ENCODE measurements around the gene NXPE1.

NXPE1 gene

DNA sequence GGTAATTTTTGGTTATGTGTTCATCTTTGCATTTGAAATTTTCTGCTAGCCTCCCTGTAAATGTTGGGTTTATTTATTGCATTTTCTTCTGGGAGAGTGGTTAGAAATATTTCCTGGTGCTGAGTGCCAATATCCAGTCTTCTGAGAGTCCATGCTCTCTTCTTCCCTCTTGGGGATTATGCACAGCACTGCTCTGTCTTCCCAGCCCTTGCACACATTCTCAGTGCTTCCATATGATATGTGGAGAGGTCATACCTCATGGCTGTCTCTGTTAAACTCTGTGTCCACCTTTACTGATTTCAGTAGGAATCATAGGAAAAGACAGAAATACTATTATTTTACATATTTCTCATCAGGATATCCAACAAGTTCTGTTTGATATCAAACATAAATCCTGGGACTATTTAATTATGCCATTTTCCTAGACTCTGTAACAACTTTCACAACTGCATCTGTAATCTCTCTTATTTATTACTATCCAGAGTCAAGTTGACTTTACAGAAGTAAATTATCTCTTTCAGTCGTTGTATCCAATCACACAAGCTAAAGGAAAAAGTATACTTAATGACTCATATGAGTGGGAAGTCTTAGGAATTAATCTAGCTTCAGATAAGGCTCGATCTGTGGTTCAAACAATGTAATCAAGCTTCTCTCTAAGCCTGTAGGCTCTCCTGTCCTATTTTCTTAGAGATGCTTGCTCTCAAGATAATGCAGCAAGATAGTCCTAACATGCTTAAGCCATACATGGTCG lies 2.7 kb upstream of the NXPE1 start:
- DNase-seq, result no peak

DNA sequence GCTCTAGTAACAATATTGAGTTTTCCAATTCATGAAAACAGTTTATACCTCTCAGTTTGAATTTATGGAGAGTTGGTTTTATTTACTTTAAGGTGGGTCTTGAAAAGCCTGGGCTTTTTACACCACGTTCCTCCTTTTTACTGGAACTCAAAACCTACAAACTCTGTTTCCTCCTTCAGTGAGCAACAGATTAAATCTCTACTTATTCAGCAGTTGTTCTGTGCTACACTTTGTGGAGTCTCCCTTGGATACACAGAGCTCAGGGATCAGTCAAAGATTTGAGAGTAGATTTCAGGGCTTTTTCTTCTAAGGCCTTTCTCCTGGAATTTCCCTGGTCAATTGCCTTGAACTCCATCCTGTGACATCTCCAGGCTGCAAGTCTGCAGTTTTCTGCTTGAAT lies 3.5 kb downstream of the NXPE1 start:
- DNase-seq, result no peak

DNA sequence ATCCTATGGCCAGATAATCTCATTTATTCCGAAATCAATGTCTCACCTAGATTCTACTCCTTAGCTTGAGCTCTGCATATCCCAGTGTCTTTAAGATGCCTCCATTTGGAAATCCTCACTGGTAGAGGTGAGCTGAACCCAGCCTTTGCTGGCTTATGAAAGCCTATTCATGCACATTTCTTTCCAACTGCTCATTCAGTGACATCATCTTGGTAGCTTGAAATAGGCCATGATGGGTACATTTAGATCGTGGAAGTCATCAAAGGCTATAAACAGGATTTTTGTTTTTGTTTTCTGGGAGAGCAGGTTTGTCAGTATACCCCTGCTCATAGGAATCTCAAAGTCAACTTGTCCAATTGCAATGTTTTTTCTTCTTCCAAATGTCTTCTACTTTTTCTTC lies 6.0 kb downstream of the NXPE1 start:
- no peak for DNase-seq

DNA sequence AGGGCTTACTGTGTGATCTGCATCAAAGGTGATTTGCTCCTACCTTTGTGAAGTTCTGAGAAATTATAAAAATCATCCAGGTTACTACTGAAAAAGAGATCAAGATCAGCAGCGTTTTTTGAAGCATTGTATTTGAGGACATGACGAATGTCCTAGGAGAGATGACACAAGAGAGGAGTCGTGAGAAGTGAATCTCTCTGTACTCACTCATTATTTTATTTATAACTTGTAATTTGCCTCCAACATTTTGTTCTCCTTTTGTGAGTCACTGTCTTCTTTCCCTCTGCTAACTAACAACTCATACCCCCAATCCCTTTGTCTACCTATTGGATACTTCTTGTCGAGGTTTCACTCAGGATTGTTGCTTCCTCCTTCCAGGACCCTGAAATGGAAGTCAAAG lies 8.6 kb downstream of the NXPE1 start:
- DNase-seq, result no peak

DNA sequence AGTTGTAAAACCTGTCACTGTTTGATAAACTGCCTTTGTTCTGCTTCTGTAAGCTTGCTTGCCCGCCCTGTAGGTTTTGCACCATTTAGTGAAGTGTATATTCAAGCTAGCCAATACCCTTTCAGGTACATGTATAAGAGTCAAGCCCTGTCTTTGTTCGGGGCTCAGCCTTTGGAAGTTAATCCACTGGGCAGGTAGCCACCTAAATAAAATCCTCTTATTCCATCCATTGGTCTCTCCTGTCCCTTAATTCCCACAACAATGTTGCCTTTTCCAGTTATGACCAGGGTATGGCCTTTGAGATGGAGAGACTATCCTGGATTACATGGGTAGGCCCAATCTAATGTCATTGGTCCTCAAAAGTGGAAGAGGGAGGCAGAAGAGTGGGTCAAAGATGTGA lies 34.0 kb downstream of the NXPE1 start:
- no peak for DNase-seq

DNA sequence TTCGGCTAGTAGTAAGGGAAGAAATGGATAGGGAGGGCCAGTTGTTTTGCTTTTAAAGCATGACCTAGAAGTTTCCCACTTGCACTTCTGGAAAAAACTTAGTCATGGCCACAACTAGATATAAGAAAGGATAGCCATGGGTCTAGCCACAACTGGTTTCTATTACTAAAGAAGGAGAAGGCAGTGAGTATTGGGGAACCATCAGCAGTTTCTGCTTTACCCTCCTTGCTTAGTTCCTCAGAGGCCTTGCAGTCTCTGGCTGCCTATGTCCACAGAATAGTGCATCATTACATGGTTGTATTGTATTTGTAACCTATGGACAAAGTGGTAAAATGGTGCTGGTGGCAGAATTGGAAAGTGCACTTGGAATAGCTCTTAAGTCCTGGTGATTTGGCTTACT lies 35.6 kb downstream of the NXPE1 start:
- no peak for DNase-seq

DNA sequence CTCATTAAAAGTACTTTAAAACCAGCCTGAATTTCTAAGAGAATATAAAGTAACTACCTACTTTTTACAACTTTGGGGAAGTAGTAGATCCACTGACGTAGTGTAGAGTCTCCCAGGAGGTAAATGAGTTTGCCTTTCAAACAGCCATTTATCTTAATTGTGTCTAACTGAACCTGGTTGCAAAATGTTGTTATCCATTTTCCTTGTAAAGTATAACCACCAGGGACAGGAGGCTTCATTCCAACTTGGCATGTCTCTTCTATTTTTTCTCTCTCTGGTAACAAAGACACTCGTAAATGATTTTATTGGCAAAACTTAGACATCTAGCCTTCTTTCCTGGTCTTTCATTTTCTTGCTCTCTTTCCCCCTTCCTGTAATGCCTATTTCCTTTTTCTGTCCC lies 36.9 kb downstream of the NXPE1 start:
- DNase-seq, result no peak

DNA sequence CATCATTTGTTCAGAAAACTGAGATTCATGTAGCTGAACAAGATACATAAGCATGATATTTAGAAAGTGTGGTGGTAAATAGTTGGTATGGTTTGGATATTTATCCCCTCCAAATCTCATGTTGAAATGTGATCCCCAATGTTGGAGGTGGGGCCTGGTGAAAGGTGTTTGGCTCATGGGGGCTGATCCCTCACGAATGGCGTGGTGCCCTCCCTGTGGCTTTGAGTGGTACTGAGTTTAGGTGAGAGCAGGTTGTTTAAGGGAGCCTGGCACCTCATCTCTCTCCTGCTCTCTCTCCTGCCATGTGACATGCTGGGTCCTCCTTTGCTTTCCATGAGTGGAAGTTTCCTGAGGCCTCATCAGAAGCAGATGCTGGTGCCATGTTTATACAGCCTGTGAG lies 48.1 kb downstream of the NXPE1 start:
- DNase-seq, result no peak

DNA sequence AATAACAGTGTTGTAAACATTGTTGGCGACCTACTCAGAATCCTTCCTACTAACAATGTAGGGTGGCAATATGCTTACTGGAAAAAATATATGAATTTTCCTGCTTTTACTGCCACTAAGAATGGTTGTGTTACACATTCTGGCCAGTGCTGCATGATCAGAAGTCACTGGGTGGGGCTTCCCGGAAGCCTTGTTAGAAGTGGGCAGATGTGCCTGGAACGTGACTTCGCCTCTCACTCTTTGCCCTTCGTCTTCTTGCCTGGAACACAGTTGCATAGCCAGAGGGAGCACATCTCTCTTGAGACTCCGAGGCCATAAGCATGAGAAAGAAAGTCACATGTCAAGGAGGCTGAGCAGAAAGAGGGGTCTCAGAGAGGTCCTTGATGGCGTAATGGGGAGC lies 48.6 kb downstream of the NXPE1 start:
- no peak for DNase-seq

DNA sequence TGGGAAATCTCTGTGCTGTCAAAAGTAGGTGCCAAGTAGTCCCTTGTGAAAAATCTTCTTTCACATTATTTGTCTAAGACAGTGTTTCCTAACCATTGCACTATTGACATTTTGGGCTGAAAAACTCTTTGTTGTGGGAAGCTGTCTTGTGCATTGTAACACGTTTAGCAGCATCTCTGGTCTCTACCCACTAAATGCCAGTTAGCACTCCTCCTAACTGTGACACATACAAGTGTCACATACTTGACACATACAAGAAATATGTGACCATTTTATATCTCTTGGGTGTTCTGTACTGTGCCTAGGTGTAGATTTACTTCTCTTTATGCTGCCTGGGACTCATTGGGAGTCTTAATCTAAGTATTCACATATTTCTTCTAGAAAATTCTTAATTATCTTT lies 57.8 kb downstream of the NXPE1 start:
- no peak for DNase-seq

DNA sequence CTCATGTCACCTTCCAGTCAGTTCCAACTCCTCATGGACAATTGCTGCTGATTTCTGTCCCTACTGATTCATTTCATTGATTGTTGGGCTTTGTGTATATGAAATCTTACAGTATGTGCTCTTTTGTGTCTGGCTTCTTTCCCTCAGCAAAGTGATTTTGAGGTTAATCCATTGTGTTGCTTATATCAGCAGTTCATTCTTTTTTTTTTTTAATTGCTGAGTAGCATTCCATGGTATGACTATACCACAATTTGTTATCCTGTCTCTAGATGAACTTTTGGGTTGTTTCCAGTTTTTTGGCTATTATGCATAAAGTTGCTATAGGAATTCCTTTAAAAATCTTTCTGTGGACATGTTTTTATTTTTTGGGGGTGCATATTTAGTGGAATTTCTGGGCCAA lies 59.9 kb downstream of the NXPE1 start:
- DNase-seq, result no peak

DNA sequence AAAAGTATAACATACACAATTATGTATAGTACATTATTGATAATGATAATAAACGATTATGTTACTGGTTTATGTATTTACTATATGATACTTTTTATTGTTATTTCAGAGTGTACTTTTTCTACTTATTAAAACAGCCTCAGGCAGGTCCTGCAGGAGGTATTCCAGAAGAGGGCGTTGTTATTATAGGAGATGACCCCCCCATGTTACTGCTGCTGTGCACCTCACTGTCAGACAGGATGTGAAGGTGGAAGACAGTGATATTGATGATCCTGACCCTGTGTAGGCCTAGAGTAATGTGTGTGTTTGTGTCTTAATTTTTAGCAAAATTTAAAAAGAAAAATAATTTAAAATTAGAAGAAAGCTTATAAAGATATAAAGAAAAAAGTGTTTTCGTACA lies 62.8 kb downstream of the NXPE1 start:
- DNase-seq, result no peak

DNA sequence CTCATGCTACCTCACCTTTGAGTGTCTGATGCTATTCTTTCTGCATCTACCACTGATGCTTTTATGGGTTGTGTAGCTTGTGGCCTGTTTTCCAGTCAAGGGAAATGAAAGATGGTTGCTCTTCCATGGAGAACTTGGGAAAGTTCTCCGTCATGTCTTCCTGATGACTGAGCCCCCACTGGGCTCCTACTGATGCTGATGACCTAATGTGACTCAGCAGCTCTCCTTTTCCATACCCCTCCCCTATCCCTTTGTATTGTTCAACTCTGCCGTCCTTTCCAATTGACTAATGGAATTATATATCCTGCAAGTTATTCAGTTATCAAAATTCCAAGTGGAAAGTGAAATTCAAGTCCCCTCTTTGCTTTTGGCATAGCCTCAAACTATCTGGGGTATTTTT lies 75.8 kb downstream of the NXPE1 start:
- no peak for DNase-seq

DNA sequence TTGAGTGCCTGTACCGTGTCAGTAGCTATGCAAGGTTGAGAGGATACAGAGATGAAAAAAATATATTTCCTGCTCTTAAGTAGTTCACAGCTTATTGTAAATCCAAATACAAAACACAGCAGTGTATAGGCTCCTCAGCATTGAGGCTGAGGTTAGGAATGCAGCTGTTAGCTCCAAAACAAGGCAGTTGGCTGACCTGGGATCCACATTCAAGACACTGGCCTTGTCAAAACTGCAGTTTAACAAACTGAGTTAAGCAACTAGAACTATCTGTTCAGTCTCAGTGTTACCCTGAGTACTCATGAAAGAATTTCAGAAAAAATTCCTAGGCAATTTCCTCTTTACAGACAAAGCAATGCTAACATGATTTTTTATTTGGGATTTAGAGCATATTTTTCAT lies 77.6 kb downstream of the NXPE1 start:
- no peak for DNase-seq

DNA sequence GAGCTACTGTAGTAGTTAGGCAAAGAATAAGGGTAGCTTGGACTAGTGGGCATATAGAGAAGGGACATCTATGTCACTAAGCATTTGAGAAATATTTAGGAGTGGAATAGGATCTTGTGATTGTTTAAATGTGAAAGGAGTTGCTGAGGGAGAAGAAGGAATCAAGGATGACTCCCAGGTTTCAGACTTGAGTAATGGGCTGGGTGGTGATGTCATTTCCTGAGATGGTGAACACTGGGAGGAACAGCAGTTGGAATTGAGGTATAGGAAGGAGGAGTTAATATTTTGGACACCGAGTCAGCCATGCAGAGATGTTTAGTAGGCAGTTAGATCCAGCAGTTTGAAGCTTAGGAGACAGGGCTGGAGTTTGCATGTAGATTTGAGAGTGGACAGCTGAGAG lies 80.3 kb downstream of the NXPE1 start:
- no peak for DNase-seq

DNA sequence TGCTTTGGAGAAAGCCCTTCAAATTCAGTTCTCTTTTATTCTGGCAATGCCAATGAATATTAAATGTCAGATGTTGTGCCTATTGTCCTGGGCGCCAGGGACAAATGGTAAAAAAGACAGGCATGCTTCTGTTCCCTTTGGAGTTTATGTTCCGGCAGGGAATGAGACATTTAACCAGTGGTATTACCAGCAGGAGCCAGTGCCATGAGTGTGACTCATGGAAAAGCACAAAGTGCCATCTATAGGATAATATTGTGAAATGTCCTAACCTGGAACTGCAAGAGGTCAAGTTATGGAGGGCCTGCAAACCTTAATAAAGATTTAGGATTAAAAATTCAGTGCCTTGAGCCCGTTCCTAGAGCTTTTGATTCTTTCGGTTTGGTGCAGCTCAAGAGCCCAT lies 80.9 kb downstream of the NXPE1 start:
- DNase-seq, result no peak

DNA sequence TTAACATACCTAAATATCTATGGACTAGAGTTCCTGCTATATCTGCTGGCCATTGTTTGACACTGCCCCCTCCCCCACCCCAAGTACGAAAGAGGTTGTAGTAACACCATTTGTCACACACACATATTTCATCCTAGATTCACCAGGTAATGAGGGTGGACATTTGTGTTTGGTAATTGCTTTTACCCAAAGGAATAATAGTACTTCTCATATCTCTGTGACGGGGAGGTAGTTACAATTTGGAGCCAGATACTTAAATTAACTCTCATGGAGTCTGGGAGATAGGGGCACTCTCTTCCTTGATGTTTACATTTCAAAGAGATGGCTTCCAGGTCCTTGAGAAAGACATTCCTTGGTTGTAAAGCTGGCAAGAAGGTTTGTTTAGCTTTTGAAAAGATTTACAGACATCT lies 81.7 kb downstream of the NXPE1 start:
- no peak for DNase-seq

DNA sequence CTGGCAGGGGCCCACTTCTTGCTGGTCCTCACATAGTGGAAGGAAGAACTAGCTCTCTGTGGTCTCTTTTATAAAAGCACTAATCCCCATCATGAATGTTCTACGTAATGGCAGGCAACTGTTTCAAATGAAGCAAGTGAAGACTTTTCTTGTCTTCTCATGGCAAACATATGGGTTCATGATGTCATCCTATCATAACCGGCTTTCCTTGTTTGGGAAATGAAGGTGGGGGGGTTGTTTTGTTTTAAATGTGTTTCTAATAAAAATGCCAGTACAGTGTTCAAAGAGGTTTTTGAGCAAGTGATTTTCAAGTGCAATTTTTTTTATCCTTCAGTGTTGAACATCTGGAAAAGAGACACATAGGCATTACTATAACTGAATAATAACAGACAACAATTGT lies 87.0 kb downstream of the NXPE1 start:
- DNase-seq, result no peak
